HL-60 (cell line): ENCODE data around the gene CHN1.
A peak's percentile ranks its signal among the peaks of the same experiment; 100 is the strongest.

Experiments
- GABPA ChIP-seq: IDR thresholded peaks from 2 replicates; pipeline ENCODE4 v1.6.1; 2012; ENCODE audit warnings: low read depth
- POLR2AphosphoS5 ChIP-seq: IDR thresholded peaks from 2 replicates; pipeline ENCODE4 v1.6.1; 2012; ENCODE audit warnings: low read depth
- SPI1 ChIP-seq: IDR thresholded peaks from 2 replicates; pipeline ENCODE4 v1.6.1; 2012; ENCODE audit warnings: low read depth, mild to moderate bottlenecking, borderline replicate concordance
- TF ChIP-seq, protein P1 (sequence below): IDR thresholded peaks from one replicate; pipeline ENCODE4 v1.5.1; 2011; ENCODE audit warnings: low read length, control low read depth, inconsistent platforms; ENCODE audit not compliant: insufficient read depth
- TF ChIP-seq, protein P2 (sequence below): IDR thresholded peaks from 2 replicates; pipeline ENCODE4 v1.6.1; 2012; ENCODE audit warnings: low read depth; ENCODE audit not compliant: insufficient replicate concordance

GRCh38 chr2:174771631-174772471, 233.3 kb downstream of the CHN1 start:
- TF ChIP-seq, protein P1, sequence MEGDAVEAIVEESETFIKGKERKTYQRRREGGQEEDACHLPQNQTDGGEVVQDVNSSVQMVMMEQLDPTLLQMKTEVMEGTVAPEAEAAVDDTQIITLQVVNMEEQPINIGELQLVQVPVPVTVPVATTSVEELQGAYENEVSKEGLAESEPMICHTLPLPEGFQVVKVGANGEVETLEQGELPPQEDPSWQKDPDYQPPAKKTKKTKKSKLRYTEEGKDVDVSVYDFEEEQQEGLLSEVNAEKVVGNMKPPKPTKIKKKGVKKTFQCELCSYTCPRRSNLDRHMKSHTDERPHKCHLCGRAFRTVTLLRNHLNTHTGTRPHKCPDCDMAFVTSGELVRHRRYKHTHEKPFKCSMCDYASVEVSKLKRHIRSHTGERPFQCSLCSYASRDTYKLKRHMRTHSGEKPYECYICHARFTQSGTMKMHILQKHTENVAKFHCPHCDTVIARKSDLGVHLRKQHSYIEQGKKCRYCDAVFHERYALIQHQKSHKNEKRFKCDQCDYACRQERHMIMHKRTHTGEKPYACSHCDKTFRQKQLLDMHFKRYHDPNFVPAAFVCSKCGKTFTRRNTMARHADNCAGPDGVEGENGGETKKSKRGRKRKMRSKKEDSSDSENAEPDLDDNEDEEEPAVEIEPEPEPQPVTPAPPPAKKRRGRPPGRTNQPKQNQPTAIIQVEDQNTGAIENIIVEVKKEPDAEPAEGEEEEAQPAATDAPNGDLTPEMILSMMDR, result peak; percentile 39
- TF ChIP-seq, protein P2, sequence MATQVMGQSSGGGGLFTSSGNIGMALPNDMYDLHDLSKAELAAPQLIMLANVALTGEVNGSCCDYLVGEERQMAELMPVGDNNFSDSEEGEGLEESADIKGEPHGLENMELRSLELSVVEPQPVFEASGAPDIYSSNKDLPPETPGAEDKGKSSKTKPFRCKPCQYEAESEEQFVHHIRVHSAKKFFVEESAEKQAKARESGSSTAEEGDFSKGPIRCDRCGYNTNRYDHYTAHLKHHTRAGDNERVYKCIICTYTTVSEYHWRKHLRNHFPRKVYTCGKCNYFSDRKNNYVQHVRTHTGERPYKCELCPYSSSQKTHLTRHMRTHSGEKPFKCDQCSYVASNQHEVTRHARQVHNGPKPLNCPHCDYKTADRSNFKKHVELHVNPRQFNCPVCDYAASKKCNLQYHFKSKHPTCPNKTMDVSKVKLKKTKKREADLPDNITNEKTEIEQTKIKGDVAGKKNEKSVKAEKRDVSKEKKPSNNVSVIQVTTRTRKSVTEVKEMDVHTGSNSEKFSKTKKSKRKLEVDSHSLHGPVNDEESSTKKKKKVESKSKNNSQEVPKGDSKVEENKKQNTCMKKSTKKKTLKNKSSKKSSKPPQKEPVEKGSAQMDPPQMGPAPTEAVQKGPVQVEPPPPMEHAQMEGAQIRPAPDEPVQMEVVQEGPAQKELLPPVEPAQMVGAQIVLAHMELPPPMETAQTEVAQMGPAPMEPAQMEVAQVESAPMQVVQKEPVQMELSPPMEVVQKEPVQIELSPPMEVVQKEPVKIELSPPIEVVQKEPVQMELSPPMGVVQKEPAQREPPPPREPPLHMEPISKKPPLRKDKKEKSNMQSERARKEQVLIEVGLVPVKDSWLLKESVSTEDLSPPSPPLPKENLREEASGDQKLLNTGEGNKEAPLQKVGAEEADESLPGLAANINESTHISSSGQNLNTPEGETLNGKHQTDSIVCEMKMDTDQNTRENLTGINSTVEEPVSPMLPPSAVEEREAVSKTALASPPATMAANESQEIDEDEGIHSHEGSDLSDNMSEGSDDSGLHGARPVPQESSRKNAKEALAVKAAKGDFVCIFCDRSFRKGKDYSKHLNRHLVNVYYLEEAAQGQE, result no peak
- TF ChIP-seq SPI1 (no peak), POLR2AphosphoS5 (no peak), GABPA (no peak)
